Endodermal cell (in vitro differentiated cells): Measurements from ENCODE around the gene ZMIZ1. TPM values are rescaled to one million over a fixed set of nuclear protein-coding genes. Genes with fewer than 3 reads are reported as not detected.

Experiments
- DNase-seq: peaks from one replicate; pipeline ENCODE4 v3.0.0-alpha.2; 2017
- H3K27ac ChIP-seq: 2 replicates; pipeline ENCODE4 v1.5.1; 2013; ENCODE audit warnings: mild to moderate bottlenecking, low read depth, low read length, moderate library complexity
- H3K27me3 ChIP-seq: 2 replicates; pipeline ENCODE4 v1.6.1; 2013; ENCODE audit warnings: mild to moderate bottlenecking, low read length, moderate library complexity; ENCODE audit not compliant: insufficient read depth, control insufficient read depth, poor library complexity, severe bottlenecking
- H3K36me3 ChIP-seq: 2 replicates; pipeline ENCODE4 v1.7.0; 2013; ENCODE audit warnings: mild to moderate bottlenecking, low read length, moderate library complexity; ENCODE audit not compliant: control insufficient read depth, insufficient read depth
- H3K4me1 ChIP-seq: one replicate; pipeline ENCODE4 v1.7.0; 2013; ENCODE audit warnings: low read length; ENCODE audit not compliant: control insufficient read depth, insufficient read depth
- H3K4me3 ChIP-seq: 2 replicates; pipeline ENCODE4 v1.5.1; 2013; ENCODE audit warnings: mild to moderate bottlenecking, low read length, moderate library complexity
- H3K9ac ChIP-seq: 2 replicates; pipeline ENCODE4 v1.6.1; 2013; ENCODE audit warnings: mild to moderate bottlenecking, low read length, moderate library complexity; ENCODE audit not compliant: poor library complexity, severe bottlenecking; ENCODE audit errors: extremely low read depth
- H3K9me3 ChIP-seq: 2 replicates; pipeline ENCODE4 v1.6.1; 2013; ENCODE audit warnings: mild to moderate bottlenecking, low read length, moderate library complexity; ENCODE audit not compliant: control insufficient read depth
- H3K27ac Mint-ChIP-seq: 2 replicates; pipeline ENCODE4 v1.8.0; 2020; ENCODE audit warnings: mixed read lengths
- H3K27me3 Mint-ChIP-seq: 2 replicates; pipeline ENCODE4 v1.8.0; 2021; ENCODE audit warnings: mild to moderate bottlenecking, mixed read lengths; ENCODE audit not compliant: insufficient read depth
- H3K36me3 Mint-ChIP-seq: 2 replicates; pipeline ENCODE4 v1.8.0; 2020; ENCODE audit warnings: low read depth, mixed read lengths
- H3K4me1 Mint-ChIP-seq: 2 replicates; pipeline ENCODE4 v1.8.0; 2020; ENCODE audit warnings: mixed read lengths
- H3K4me3 Mint-ChIP-seq: 2 replicates; pipeline ENCODE4 v1.8.0; 2020; ENCODE audit warnings: mild to moderate bottlenecking, moderate library complexity, mixed read lengths
- H3K9me3 Mint-ChIP-seq: 2 replicates; pipeline ENCODE4 v1.8.0; 2020; ENCODE audit warnings: mild to moderate bottlenecking, mixed read lengths
- CTCF ChIP-seq: fragments of 200-600 bp; sonication (generic); conservative IDR thresholded peaks from 2 replicates; pipeline ENCODE4 v1.5.0; 2021; ENCODE audit warnings: antibody characterized with exemption, mild to moderate bottlenecking
- WGBS, 2 experiments: methylation state at CpG; one replicate each; pipeline versions ENCODE4 v1.1.5 to v1.1.7; 2013; ENCODE audit warnings: missing lambda C conversion rate in 2 of 2, mixed read lengths in 1 of 2; ENCODE audit not compliant: insufficient coverage in 1 of 2, insufficient read length in 1 of 2; 5-methylcytosine and 5-hydroxymethylcytosine counted together
- total RNA-seq, 2 donors: library from RNA; stranded (reverse); fragmentation: NEBNext Ultra II Directional in 1 of 2; extraction: Animal tissue kit (Norgen Biotek cat#: 25700) in 1 of 2; gene quantifications; 2 replicates in 1 of 2; 3 replicates in 1 of 2; pipeline ENCODE4 v1.2.1, GENCODE V29; 2021

ZMIZ1 gene
- total RNA-seq, 2 donors from 2014 or later, result 65.3 to 67.5 TPM

GRCh38 chr10:79247373-79248137 lies 178.8 kb downstream of the ZMIZ1 start:
- Mint-ChIP-seq H3K27ac (peak overlapping the region; percentile 12), H3K9me3 (no peaks in the 10 kb centered on the region), H3K4me1 (peaks cover 21% of the 10 kb centered on the region), H3K36me3 (peaks cover 4% of the 10 kb centered on the region), H3K27me3 (peaks cover 9% of the 10 kb centered on the region), H3K4me3 (no peak overlapping the region)
- peaks cover 5% of the 10 kb centered on the region for H3K4me1 ChIP-seq
- H3K27ac ChIP-seq, result no peak overlapping the region
- WGBS, 2 experiments, result 93 to 96% methylated on average over 4 to 6 of the region's 6 CpGs
- no peak overlapping the region for H3K4me3 ChIP-seq
- no peak overlapping the region for H3K9ac ChIP-seq
- H3K9me3 ChIP-seq, result no peaks in the 10 kb centered on the region
- H3K36me3 ChIP-seq, result no peaks in the 10 kb centered on the region
- TF ChIP-seq CTCF, result no peak
- no peak for DNase-seq
- no peaks in the 10 kb centered on the region for H3K27me3 ChIP-seq

- H3K27me3 Mint-ChIP-seq, result peaks cover 9% of the 10 kb centered on the region
- H3K9me3 Mint-ChIP-seq, result no peaks in the 10 kb centered on the region
- no peak overlapping the region for H3K4me3 Mint-ChIP-seq
- H3K27me3 ChIP-seq, result no peaks in the 10 kb centered on the region
- H3K36me3 ChIP-seq, result no peaks in the 10 kb centered on the region
- no peak overlapping the region for H3K9ac ChIP-seq
- H3K4me1 Mint-ChIP-seq, result peaks cover 21% of the 10 kb centered on the region
- no peaks in the 10 kb centered on the region for H3K9me3 ChIP-seq
- peaks cover 4% of the 10 kb centered on the region for H3K36me3 Mint-ChIP-seq
- 92 to 93% methylated on average over 9 to 12 of the region's 12 CpGs for WGBS, 2 experiments
- no peak for DNase-seq
- peak overlapping the region; percentile 12 for H3K27ac Mint-ChIP-seq
- H3K4me1 ChIP-seq, result peaks cover 5% of the 10 kb centered on the region
- H3K4me3 ChIP-seq, result no peak overlapping the region
- no peak for TF ChIP-seq CTCF
- no peak overlapping the region for H3K27ac ChIP-seq
Measured at GRCh38 chr10:79248341-79249185, 179.8 kb downstream of the ZMIZ1 start.

DNA sequence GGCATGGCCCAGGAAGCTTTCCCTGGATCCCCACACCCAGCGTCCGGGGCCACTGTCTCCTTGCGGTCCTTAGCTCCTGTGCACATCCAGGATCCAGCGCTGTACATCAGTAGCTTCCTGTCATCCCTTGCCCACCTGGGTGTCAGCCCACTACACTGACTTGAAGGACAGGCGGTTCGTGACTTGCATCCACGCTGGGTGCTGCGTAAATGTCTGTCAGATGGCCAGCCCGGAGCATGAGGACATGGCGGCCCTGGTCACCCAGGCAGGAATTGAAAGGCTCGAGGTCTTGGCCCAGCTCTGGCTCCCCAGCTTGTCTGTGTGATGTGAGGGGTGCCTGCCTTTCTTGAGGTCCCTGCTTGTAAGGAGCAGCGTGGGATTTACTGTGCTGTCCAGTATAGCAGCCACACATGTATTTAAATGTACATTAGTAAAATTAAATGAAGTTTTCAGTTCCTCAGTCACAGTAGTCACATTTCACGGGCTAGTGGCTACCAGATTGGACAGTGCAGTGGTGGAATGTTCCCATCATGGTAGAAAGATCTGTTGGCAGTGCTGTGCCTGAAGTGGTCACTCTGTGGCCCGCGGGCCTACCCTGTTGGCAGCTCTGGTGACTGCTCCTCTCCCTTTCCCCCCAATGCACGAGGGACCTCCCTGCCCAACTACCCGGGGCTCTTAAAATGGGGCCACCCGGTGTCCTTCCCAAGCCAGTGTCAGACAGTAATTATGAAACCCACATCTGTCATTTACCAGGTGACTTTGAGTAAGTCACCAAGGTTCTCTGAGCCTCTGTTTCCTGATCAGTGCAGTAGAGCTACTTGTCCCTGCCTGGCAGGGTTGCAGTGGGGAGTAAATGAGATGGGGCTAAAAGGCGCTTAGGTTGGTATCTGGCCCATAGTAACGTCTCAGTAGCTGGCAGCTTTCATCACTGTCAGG lies 180.7 kb downstream of the ZMIZ1 start:
- Histone ChIP-seq H3K27ac (no peak overlapping the region), H3K4me3 (no peak overlapping the region), H3K27me3 (no peaks in the 10 kb centered on the region), H3K4me1 (no peaks in the 10 kb centered on the region), H3K9ac (no peak overlapping the region), H3K9me3 (no peaks in the 10 kb centered on the region), H3K36me3 (no peaks in the 10 kb centered on the region)
- Mint-ChIP-seq H3K4me3 (no peak overlapping the region), H3K27ac (peak overlapping the region; percentile 39), H3K4me1 (peaks cover 21% of the 10 kb centered on the region), H3K36me3 (peaks cover 3% of the 10 kb centered on the region), H3K27me3 (peaks cover 2% of the 10 kb centered on the region), H3K9me3 (no peaks in the 10 kb centered on the region)
- DNase-seq, result no peak
- no peak for TF ChIP-seq CTCF
- WGBS, 2 experiments, result 92 to 95% methylated on average over 14 to 19 of the region's 20 CpGs
